GM19463 (cell line): Measurements from ENCODE around the gene MTMR3.

ENCODE experiments used
- ATAC-seq: cut with Tn5 transposase; IDR thresholded peaks from one replicate; pipeline ENCODE4 v1.9.1; 2021; ENCODE audit warnings: mild to moderate bottlenecking, moderate library complexity; ENCODE audit not compliant: unreplicated experiment

MTMR3 gene

DNA sequence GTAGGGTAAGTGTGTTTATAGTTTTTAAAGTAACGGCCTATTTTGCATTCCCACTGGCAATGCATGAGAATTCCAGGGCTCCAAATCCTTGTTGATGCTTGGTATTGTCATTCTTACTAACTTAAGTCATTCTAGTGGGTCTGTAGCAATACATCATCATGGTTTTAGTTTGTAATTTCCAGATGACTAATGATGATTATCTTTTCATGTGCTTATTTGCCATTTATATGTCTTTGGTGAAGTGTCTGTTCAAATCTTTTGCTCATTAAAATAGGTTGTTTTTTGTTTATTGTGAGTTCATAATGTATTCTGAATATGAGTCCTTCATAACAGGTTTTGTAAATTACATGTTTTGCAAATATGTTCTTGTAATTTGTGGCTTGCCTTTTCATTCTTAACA lies 31.2 kb downstream of the MTMR3 start:
- ATAC-seq, result no peak

DNA sequence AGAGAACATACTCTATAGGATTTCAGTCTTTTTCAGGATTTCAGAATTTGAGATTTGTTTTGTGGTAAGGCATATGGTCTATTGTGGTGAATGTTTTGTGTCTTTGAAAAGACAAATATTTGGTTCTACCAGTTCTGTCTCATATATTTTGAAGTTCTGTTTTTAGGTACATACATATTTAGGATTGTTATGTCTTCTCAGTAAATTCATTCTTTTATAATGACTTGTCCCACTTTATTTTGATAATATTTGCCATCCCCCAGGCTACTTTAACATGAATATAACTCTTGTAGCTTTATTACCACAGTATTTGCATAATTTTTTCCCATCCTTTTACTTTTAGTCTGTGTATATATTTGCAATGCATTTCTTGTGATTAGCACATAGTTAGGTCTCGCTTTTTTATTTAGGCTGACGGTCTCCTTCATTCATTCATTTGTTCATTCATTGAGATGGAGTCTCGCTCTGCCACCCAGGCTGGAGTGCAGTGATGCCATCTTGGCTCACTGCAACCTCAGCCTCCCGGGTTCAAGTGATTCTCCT lies 32.1 kb downstream of the MTMR3 start:
- ATAC-seq, result no peak

DNA sequence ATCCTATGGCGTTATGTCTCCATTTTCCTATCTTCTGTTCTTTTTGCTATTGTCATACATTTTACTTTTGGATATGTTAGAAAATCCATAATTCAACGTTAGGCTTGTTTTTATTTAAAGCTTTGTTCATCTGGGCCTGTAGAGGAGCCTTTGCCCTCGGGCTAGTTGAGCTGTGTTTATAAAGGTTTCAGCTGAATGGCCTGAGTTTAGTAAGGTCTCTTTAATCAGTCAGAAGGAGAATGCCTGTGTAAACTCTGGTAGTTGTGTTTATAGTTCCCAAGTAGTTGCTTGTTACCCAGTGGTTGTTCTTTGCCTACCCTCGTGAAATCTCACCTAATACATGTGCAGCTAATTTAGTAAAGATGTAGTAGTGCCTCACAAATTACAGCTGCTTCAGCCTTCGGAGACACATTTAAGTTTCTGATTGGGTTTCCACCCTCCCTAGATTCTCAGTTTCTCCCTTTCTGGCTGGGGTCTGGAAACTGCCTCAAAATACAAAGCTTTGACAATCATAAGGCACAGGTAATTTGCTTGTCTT lies 33.1 kb downstream of the MTMR3 start:
- ATAC-seq, result no peak

DNA sequence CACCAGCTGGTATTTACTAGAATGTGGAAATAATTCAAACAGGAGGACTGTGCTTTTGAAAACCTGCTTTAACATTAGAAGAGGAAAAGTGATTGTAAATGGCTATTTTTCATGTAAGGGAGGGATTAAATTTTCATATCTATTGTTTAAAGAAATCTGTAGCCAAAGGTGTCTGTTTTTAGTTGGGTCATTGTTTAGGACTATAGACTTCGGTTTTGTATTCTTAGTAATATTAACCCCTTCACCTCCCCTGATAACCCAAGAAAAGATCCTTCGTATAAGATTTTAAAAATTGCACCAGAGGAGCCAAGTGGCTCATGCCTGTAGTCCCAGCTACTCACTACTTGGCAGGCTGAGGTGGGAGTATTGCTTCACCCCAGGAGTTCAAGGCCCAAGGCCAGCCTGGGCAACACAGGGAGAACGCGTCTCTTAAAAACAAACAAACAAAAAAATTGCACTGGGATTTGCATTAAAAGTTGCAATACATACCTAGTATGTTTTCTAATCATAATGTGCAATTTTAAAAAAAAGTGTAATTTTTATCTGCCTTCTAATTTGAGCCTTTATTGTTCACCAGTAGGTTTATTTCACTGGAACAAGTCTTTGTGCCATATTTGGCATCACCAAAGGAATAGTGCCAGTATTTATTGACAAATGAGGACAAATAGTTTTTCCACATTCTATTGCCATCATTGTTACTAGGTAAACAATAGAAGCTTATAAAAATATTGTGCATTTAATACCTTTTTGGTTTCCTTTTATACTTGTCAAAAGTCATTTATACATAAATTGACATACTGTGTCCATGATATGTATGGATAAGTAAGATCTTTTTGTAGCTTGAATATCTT lies 34.3 kb downstream of the MTMR3 start:
- no peak for ATAC-seq

DNA sequence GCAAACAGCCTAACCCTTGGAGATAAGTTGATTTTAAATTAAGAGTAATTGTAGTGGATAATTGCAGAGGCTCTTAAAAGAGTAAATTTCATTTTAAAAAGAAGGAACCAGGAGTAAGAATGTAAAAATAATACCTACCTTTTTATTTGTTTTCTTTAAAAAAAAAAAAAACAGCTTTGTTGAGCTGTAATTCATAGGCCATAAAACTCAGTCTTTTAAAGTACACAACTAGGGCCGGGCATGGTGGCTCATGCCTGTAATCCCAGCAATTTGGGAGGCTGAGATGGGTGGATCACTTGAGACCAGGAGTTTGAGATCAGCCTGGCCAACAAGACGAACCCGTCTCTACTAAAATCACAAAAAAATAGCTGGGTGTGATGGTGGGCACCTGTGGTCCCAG lies 42.4 kb downstream of the MTMR3 start:
- ATAC-seq, result no peak

DNA sequence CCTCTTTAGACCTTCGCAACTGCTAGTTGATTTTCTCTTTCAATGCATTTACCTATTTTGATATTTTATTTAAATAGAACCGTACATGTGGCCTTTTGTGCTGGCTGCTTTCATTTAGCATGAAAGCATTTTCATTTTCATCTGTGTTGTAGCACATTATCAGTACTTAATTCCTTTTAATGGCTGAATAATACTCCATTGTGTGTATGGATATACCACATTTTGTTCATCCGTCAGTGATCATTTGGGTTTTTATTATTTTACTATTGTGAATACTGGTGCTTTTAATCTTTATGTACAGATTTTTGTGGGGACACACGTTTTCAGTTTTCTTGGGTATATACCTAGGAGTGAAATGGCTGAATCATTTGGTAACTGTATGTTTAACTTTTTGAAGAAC lies 43.1 kb downstream of the MTMR3 start:
- no peak for ATAC-seq

DNA sequence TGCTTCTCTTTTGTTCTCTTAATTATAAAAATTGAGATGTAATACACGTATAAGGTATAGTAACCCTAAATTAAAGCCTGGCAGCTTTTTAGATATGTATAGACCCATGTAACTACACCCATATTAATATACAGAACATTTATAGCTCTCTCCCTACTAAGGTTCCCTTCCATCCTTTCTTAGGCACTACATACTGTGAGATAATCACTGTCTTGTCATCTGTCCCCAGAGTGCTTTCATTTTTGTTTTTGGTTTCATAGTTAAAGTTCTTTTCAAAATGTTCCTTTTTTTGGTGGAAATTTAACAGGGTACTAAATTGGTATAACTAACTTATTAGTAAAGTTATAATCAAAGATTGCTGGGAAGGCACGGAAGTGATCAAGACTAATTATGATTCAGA lies 49.2 kb downstream of the MTMR3 start:
- no peak for ATAC-seq

DNA sequence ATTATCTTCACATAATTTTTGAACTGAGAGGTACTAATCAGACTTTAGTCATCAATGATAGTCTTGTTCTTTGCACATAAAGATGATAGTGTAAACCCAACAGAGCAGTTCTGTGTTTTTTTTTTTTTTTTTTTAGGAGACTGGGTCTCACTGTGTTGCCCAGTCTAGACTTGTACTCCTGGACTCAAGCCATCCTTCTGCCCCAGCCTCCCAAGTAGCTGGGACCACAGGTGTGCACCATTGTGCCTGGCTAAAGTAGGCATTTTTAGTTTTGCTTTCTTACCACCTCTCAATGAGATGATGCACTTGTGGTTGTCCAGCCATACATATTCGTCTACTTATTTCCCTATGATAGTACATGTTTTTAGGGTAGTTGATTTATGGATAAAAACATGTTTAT lies 50.6 kb downstream of the MTMR3 start:
- ATAC-seq, result no peak

DNA sequence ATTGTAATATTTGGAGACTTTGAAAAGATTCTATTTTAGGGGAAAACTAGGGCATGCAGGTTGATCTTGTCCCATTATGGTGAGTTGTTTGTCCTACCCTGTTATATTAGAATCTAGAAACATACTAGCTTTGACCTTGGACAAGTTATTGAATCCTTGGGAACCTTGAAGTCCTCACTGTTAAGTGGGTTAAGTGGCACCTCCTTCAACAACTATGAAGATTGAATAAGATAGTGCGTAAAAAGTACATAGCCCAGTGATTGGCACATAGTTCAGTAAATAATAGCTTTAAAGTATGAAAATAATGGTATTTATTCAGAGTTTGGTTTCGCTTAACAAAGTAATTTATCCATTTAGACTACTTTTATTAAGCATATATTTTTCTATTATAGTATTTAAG lies 51.6 kb downstream of the MTMR3 start:
- no peak for ATAC-seq

DNA sequence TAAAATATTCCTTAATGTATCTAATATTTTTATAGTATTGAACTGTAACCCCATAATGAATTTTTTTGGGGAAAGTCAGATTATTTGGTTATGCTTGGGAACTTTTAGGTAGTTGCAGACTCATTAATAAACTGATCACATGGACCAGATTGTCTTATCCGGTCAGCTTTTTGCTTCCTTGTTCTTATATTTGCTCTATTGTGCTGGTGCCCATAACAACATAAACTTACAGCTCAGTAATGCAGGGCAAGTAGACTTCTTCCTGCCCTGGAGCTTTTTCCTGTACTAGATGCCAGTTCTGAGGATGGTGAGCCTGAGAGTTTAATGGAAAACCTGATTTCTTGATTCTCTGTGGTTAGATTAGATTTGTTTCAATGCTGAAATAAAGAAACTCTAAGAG lies 53.2 kb downstream of the MTMR3 start:
- ATAC-seq, result no peak

DNA sequence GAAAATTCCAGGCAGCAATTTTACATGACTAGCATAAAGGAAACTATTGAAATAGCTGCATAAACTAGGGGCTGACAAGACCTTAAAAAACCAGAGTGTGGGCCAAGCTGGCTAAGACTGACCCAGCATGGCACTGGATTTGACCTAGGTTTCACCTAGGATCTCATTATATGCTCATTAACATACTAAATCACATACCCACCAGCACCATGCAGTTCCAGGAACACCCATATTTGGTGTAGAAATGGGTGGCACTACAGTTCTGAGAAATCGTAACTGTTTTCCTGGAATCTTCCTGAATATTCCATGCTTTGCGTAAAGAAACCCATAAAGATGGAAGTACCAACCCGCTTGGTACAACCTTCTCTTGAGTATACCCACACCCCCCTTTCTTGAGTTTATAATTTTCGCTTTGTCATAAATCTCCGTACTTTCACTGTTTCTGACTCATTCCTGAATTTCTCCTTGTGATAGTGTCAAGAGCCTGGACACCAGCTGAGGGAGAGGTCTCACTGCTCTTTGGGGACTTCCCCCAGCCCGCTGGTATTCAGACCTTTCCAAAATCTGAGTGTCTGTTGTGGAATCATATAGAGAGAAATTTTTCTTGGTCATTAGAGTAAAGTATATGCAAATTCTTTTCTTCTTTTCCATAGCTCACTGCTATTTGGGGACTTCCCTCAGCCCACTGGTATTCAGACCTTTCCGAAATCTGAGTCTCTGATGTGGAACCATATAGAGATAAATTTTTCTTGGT lies 55.1 kb downstream of the MTMR3 start:
- ATAC-seq, result peak; percentile 66

DNA sequence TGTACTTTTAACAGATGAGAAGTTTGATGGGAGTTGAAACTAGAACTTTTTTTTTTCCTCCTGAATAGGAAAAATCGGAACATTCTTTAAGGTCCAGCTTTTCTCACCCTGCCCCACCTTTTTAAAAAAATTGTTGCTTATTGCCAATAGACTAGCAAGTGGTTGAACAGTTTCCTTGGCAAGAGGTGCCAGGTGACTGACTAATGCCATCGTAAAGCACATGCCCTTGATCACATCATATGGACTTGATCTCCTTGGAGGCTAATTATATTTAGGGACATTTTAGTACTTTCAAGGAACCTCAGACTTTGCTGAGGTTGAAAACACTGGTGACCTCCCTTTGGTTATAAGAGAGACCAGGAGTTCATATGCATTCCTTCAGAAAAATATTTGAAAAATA lies 57.6 kb downstream of the MTMR3 start:
- ATAC-seq, result no peak

DNA sequence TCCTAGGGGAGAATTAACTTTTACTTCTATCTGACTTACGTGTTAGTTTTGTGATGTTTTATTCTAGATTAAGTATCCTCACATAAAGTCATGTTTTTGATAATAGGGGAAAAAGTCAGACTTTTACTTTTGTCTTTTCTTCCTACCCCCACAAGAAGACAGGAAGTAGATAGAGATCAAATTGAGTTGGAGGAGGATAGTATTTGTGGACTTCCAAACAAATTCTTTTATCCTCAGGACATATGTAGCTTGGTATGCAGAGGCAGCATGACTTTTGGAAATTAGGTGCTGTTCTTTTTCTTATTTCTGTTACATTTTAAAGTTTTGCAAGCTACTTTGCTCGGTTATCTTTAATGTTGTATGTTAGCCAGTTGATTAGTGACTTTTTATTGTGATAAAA lies 61.4 kb downstream of the MTMR3 start:
- no peak for ATAC-seq

DNA sequence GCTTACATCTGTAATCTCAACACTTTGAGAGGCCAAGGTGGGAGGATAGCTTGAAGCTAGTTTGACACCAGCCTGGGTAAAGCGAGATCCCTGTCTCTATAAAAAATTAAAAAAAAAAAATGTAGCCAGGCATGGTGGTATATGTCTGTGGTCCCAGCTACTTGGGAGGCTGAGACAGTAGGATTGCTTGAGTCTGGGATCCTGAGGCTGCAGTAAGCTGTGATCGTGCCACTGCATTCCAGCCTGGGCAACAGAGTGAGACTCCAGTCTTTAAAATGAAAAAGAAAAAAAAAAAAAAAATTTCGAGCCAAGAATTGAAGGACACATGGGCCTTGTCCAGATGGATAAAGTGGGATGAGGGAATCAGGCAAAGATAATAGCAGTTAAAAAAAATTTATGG lies 62.5 kb downstream of the MTMR3 start:
- ATAC-seq, result no peak

DNA sequence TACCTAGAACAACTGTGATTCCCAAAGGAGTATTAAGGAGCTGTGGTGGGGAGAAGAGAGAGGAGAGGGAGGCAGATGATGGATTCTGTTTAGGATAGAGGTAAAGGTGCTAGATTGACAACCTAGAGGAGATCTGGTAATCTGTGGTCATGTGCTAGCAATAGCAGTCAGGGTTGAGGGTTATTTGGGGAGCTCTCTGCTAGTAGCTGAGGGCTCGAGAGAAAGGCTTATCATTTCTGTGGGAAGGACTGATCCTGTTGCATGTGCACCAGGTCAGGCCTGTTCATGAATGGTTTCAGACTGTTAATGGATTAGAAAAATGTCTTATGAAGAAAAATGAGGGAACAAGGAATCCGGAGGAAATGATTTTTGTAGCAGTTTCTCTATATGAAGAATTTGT lies 63.2 kb downstream of the MTMR3 start:
- no peak for ATAC-seq

DNA sequence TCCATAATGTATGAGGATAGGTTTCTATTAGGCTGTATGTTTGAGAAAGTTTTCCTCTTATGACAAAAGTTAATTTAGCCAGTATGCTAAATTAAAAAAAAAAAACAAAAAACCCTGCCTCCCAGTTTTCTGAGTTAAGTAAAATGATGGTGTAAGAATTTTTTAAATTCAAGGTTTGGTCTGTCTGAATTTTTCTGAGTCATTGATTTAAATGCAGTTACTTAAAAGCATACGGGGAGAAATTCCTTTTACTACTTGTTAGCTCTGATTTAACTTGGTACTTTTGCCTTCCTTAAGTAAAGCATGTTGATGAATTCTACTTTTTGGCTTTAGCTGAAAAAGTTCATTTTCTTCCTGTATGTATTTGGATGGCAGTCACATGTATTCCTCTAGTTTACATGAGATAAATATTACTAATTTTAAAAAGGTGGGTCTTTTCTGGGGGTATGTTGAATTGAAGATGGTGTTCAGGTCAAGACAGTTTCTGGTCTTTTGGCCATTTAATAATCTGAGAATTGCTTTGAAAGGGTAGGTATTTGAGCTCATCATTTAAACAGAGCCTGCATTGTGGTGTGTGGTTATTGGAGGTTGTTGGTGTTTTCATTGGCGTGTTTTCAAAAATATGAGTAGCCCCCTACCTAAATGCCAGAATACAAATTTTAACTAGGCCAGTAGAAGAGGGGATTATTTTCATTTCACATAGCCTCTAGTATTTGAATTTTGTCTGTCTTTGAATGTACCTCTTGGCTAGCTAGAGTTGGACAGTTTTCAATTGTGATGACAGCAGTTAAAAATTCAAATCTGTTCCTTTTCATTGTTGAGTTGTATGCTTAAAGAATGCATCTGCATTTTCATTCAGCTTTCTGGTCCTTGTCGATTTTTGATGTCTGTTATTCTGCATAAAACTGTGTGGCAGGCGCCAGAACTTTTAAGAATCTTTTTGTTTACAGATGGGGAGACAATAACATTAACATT lies 64.7 kb downstream of the MTMR3 start:
- no peak for ATAC-seq

DNA sequence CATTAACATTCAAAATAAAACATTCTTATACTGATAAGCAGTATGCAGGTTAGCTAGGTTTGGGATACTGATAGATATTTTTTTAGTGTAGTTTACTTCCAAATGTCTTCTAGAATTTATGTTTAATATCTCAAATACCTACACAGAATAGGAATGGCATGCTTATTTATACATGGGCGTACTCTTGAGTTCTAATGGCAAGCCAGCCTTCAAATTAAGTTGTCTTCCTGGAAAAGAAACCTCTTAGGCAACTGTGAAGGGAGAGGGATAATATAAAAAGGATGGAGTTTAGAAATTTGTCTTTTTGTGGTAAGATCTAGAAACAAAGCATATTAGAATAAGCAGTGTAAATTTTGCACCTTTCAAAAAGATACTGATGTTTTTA lies 65.4 kb downstream of the MTMR3 start:
- no peak for ATAC-seq

DNA sequence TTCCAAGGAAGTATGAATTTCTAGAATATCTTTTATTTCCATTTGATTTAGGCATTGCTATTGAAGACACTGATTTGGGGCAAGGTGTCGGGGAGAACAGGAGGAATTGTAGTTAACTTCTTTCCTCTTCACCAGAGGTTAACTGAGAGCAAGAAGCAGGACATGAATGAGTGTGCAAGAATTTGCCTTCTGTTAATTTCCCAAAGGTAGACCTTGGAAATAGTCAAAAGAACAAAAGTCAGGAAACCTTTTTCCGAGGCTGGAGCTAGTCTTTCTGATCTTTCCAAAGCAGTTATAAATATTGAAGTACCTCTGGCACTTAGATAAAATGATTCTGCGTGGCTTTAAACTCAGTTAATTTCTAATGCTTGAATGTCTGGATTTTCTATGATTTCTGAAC lies 66.9 kb downstream of the MTMR3 start:
- no peak for ATAC-seq

DNA sequence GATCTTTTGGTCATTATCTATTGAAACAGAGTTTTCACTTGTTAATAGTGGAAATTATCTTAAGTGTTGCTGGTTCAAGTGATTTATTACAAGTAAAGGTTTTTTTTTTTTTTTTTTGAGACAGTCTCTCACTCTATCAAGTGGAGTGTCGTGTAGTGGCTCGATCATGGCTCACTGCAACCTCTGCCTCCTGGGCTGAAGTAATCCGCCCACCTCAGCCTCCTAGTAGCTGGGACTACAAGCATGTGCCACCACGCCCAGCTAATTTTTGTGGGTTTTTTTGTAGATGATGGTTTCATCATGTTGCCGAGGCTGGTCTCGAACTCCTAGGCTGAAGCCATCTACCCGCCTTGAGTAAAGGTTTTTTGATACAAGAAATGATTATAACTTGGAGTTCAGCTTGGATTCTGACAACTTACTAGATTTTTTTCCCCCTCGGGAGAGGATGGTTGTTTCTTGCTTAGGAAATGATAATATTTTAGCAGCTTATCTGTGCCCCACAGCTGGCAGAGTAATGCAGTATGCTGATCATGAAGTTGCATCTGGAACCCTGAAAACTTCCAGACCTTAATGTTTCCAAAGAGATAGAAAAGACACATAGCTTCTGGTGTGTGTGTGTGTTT lies 68.9 kb downstream of the MTMR3 start:
- no peak for ATAC-seq

DNA sequence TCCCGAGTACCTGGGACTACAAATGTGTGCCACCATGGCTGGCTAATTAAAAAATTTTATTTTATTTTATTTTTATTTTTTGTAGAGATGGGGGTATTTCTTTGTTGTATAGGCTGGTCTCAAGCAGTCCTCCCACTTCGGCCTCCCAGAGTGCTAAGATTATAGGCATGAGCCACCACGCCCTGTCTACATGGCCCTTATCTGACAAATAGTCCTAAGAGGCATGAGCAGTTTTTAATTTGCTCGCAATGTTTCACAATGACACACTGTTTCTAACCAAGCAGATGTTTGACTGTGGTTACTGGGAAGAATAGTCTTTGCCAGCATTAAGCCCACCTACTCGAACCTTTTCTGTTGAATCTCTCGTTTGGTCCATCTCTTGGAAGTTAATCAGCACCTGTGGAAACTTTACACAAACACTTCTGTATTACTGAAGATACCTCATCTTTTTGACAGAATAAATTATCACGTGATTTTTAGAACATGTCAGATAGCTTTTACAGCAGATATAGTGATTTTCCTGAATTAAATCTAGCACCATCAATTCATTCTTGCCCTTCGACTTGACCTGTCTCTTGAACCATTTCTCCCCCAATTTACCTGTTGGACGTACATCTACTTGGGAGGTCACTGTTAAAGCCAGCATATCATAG lies 71.4 kb downstream of the MTMR3 start:
- no peak for ATAC-seq
